Calu3 (cell line): ENCODE results near the gene FABP1. TPM values are rescaled to one million over a fixed set of nuclear protein-coding genes. Genes with fewer than 3 reads are reported as not detected.

ENCODE experiments used
- BruUV-seq: library from RNA; stranded (reverse); fragments of 400-500 nt; replicated peaks from 2 replicates; lab custom pipeline; 2021; lab: Mats Ljungman, UMichigan
- CTCF ChIA-PET: fragments of 300-600 bp; sonication (Branson Sonifier 250); formaldehyde crosslinking; loops from one replicate; lab custom pipeline; 2022; ENCODE audit warnings: antibody characterized with exemption; lab: Charles Lee
- DNase-seq: peaks from one replicate; pipeline ENCODE4 v3.0.0; 2022
- H3K27ac Mint-ChIP-seq: one replicate; pipeline ENCODE4 v1.8.0; 2022; ENCODE audit warnings: mixed read lengths; ENCODE audit not compliant: unreplicated experiment
- H3K27me3 Mint-ChIP-seq: one replicate; pipeline ENCODE4 v1.8.0; 2022; ENCODE audit warnings: mixed read lengths; ENCODE audit not compliant: unreplicated experiment
- H3K36me3 Mint-ChIP-seq: one replicate; pipeline ENCODE4 v1.8.0; 2022; ENCODE audit warnings: mild to moderate bottlenecking, moderate library complexity, mixed read lengths; ENCODE audit not compliant: insufficient read depth, unreplicated experiment
- H3K4me1 Mint-ChIP-seq: one replicate; pipeline ENCODE4 v1.8.0; 2022; ENCODE audit warnings: mild to moderate bottlenecking, low read depth, mixed read lengths; ENCODE audit not compliant: unreplicated experiment
- H3K4me3 Mint-ChIP-seq: one replicate; pipeline ENCODE4 v1.8.0; 2022; ENCODE audit warnings: mild to moderate bottlenecking, low read depth, moderate library complexity, mixed read lengths; ENCODE audit not compliant: unreplicated experiment
- H3K9me3 Mint-ChIP-seq: one replicate; pipeline ENCODE4 v1.8.0; 2022; ENCODE audit warnings: low read depth, mixed read lengths; ENCODE audit not compliant: unreplicated experiment
- intact Hi-C: fragments of 100-400 bp; cut with micrococcal nuclease; formaldehyde crosslinking; loops from one replicate; pipeline ENCODE4 v1.10.0; 2022; ENCODE audit not compliant: unreplicated experiment
- total RNA-seq: library from RNA; stranded (reverse); gene quantifications from 2 replicates; pipeline ENCODE4 v1.2.3, GENCODE V29; 2022
- TF ChIP-seq, protein P1 (sequence below): fragments of 200-600 bp; IDR thresholded peaks from one replicate; pipeline ENCODE4 v1.8.0; 2022; ENCODE audit warnings: antibody characterized with exemption; ENCODE audit not compliant: unreplicated experiment

Gene FABP1
- total RNA-seq, 1 experiment from 2014 or later: not detected

DNA sequence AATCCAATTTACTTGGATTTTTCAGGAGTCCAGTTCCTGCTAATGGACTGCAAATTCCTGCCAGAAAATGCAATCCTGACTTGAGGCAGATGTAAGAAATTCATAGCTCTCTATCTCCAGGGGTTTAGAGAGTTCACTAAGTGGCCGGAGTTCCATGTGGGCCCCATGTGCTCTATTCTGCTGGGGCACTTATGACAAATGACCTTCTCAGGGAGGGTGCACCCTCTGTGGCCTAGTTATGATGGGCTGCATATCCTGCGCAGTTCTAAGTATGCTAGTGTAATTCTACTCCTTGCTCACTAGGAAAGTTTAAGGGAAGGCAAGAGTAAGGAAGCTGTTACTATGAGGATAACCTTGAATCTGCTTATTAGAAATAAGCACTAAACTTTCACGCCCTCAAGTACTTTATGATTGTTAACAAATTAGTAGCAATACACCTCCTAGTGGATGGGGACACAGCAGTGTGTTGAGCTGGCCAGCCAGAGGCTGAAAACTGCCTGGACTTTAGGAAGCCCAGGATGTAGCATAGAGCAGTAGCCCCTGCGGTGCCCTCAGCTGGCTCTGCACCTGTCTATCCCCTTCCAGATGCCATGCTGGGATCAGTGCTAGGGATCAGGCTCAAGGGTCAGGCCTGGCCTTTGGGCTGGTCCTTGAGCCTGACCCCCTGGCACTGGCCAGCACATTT is 45.8 kb downstream of the FABP1 start:
- TF ChIP-seq, protein P1, sequence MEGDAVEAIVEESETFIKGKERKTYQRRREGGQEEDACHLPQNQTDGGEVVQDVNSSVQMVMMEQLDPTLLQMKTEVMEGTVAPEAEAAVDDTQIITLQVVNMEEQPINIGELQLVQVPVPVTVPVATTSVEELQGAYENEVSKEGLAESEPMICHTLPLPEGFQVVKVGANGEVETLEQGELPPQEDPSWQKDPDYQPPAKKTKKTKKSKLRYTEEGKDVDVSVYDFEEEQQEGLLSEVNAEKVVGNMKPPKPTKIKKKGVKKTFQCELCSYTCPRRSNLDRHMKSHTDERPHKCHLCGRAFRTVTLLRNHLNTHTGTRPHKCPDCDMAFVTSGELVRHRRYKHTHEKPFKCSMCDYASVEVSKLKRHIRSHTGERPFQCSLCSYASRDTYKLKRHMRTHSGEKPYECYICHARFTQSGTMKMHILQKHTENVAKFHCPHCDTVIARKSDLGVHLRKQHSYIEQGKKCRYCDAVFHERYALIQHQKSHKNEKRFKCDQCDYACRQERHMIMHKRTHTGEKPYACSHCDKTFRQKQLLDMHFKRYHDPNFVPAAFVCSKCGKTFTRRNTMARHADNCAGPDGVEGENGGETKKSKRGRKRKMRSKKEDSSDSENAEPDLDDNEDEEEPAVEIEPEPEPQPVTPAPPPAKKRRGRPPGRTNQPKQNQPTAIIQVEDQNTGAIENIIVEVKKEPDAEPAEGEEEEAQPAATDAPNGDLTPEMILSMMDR: no peak
- peaks cover 20% of the 10 kb centered on the region for H3K4me1 Mint-ChIP-seq
- BruUV-seq: no TSS peak
- intact Hi-C loops: no loop called here
- H3K4me3 Mint-ChIP-seq: no peak overlapping the region
- H3K27me3 Mint-ChIP-seq: no peaks in the 10 kb centered on the region
- DNase-seq: no peak
- H3K36me3 Mint-ChIP-seq: no peaks in the 10 kb centered on the region
- H3K9me3 Mint-ChIP-seq: no peaks in the 10 kb centered on the region
- H3K27ac Mint-ChIP-seq: peak overlapping the region; percentile 75
- CTCF ChIA-PET: interaction anchor here (0.9 to 1.1 kb wide), 2 partner anchors 22 kb away, joined by 5 to 7 read pairs; no protein-coding TSS in a partner anchor

DNA sequence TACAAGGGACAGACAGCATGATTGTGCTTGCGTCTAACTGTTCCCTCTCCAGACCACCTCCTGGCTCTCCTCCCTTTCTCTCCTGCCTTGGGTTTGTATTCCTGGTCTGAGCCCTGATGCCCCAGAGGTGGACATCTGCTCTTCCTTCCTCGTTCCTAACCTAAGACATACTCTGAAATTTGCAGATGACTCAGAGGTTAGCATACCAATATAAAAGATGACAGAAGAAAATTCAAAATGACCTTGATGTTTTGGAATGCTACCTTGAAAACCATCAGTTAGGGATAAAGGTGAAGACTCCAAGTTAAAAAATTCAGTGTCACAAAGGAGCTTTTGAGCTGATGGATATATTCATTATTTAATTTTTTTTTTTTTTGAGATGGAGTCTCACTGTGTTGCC is 47.3 kb downstream of the FABP1 start:
- no peak overlapping the region for H3K4me3 Mint-ChIP-seq
- TF ChIP-seq, protein P1: no peak
- H3K27me3 Mint-ChIP-seq: no peaks in the 10 kb centered on the region
- DNase-seq: no peak
- no peak overlapping the region for H3K27ac Mint-ChIP-seq
- H3K4me1 Mint-ChIP-seq: peaks cover 27% of the 10 kb centered on the region
- intact Hi-C loops: no loop called here
- no TSS peak for BruUV-seq
- CTCF ChIA-PET: no interaction called here
- no peaks in the 10 kb centered on the region for H3K9me3 Mint-ChIP-seq
- H3K36me3 Mint-ChIP-seq: no peaks in the 10 kb centered on the region

DNA sequence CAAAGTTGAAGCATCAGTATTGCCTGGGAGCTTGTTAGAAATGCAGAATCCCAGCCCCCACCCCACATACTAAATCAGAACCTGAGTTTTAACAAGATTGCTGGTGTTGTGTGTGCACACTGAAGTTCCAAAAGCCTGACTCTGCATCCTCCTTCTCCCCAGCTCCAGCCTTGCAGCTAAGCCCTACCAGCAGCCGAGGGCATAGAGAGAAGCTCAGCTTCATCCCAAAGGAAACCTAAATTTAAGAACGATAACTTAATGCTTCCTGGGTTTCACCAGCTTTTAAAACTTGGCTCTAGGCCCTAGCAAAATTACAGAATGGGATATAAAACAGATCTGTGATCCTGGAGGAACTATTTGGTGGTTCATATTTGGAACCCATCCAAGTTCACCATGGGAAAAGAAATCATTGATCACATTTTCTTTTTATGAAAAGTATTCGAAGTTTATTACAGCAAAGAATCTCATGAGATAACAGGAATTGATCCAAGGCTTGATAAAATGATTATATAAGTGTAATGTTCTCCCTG is 49.2 kb downstream of the FABP1 start:
- TF ChIP-seq, protein P1: no peak
- CTCF ChIA-PET: interaction anchor here (0.7 to 1.2 kb wide), 2 partner anchors 19 to 78 kb away, joined by 4 to 7 read pairs; no protein-coding TSS in a partner anchor
- no peak overlapping the region for H3K27ac Mint-ChIP-seq
- BruUV-seq: no TSS peak
- no peaks in the 10 kb centered on the region for H3K27me3 Mint-ChIP-seq
- no peaks in the 10 kb centered on the region for H3K9me3 Mint-ChIP-seq
- peaks cover 7% of the 10 kb centered on the region for H3K36me3 Mint-ChIP-seq
- DNase-seq: no peak
- no peak overlapping the region for H3K4me3 Mint-ChIP-seq
- intact Hi-C loops: no loop called here
- H3K4me1 Mint-ChIP-seq: peaks cover 40% of the 10 kb centered on the region

DNA sequence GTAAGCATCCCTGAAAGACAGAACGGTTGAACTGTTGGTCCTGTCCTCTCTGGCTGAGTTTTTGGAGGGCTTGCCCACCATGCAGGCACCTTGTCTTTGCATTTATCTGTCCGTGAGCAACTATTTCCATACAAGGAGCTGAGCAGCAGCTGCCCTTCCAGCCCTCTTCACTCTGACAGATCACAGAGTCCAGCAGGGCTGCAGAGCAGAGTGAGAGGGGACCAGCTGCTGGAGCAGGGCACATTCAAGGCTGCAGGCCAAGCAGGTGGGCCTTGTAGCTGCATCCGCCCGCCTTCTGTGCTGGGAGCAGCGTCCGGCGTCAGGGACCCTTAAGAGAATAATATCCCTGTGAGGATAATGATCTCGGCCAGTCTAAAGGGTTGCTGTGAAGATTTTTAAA is 50.8 kb downstream of the FABP1 start:
- TF ChIP-seq, protein P1: no peak
- H3K36me3 Mint-ChIP-seq: peaks cover 7% of the 10 kb centered on the region
- BruUV-seq: no TSS peak
- intact Hi-C loops: no loop called here
- no peak overlapping the region for H3K27ac Mint-ChIP-seq
- H3K4me3 Mint-ChIP-seq: no peak overlapping the region
- no peak for DNase-seq
- CTCF ChIA-PET: interaction anchor here (0.7 kb wide), 1 partner anchor 69 kb away, joined by 4 read pairs; no protein-coding TSS in a partner anchor
- H3K27me3 Mint-ChIP-seq: no peaks in the 10 kb centered on the region
- no peaks in the 10 kb centered on the region for H3K9me3 Mint-ChIP-seq
- peaks cover 26% of the 10 kb centered on the region for H3K4me1 Mint-ChIP-seq
